ENCODE results near the gene CD1D.

GRCh38 chr1:158154501-158154900 lies 26.2 kb upstream of the CD1D start:
- TF ChIP-seq, protein P1, sequence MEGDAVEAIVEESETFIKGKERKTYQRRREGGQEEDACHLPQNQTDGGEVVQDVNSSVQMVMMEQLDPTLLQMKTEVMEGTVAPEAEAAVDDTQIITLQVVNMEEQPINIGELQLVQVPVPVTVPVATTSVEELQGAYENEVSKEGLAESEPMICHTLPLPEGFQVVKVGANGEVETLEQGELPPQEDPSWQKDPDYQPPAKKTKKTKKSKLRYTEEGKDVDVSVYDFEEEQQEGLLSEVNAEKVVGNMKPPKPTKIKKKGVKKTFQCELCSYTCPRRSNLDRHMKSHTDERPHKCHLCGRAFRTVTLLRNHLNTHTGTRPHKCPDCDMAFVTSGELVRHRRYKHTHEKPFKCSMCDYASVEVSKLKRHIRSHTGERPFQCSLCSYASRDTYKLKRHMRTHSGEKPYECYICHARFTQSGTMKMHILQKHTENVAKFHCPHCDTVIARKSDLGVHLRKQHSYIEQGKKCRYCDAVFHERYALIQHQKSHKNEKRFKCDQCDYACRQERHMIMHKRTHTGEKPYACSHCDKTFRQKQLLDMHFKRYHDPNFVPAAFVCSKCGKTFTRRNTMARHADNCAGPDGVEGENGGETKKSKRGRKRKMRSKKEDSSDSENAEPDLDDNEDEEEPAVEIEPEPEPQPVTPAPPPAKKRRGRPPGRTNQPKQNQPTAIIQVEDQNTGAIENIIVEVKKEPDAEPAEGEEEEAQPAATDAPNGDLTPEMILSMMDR (IDR thresholded peaks at IDR 0.05; ENCODE audit: poor library complexity, severe bottlenecking), result no peak
- TF ChIP-seq POLR2AphosphoS5 (IDR thresholded peaks at IDR 0.05) (no peak), MXI1 (conservative IDR thresholded peaks at IDR 0.05; ENCODE audit: poor library complexity, severe bottlenecking) (no peak), EP300 (conservative IDR thresholded peaks at IDR 0.05; ENCODE audit: poor library complexity, severe bottlenecking) (no peak), EZH2 (IDR thresholded peaks at IDR 0.05; ENCODE audit: borderline replicate concordance, insufficient read depth, low read length, poor library complexity, severe bottlenecking) (no peak), SMC3 (conservative IDR thresholded peaks at IDR 0.05; ENCODE audit: poor library complexity) (no peak), REST (IDR thresholded peaks at IDR 0.05; ENCODE audit: borderline replicate concordance) (no peak), TAF1 (IDR thresholded peaks at IDR 0.05; ENCODE audit: low read depth) (no peak), RAD21 (conservative IDR thresholded peaks at IDR 0.05) (no peak)
